Jurkat, Clone E6-1 (cell line): ENCODE measurements around the gene LGI4. TPM values are rescaled to one million over a fixed set of nuclear protein-coding genes. Genes with fewer than 3 reads are reported as not detected.

ENCODE experiments used
- DNase-seq: peaks from one replicate; pipeline ENCODE4 v3.0.0-alpha.2; 2011; ENCODE audit warnings: low read depth, low spot score
- H3K4me3 ChIP-seq: 2 replicates; pipeline ENCODE4 v1.5.1; 2011; ENCODE audit warnings: mild to moderate bottlenecking, low read length, control low read depth, moderate library complexity
- polyA plus RNA-seq: library from polyadenylated mRNA; unstranded; fragments of >200 nt; gene quantifications from one replicate; pipeline ENCODE4 v1.2.1, GENCODE V29; 2012; ENCODE audit warnings: missing spikeins; ENCODE audit not compliant: insufficient read length, insufficient read depth

The LGI4 gene
- not detected for polyA plus RNA-seq

- H3K4me3 ChIP-seq: no peak within 1 kb of the TSS
- DNase-seq: no peak
Measured at GRCh38 chr19:35134601-35135242, at the start of gene LGI4. TSS of gene LGI4 (minus strand) at chr19:35135059. CDS start at chr19:35134680, 379 bp downstream.

DNA sequence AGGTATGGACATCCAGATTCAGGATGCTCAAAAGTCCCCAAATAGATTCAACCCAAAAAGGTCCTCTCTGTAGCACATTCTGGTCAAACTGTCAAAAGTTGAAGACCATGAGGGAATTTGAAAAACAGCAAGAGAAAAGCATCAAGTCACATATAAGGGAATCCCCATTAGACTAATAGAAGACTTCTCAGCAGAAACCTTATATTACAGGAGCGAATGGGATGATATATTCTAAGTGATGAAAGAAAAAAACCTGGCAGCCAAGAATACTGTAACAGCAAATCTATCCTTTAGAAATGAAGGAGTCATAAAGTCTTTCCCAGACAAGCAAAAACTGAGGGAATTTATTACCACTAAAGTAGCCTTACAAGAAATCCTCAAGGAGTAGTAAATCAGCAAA is 49.4 kb upstream of the LGI4 start:
- H3K4me3 ChIP-seq: no peak overlapping the region
- DNase-seq: no peak

DNA sequence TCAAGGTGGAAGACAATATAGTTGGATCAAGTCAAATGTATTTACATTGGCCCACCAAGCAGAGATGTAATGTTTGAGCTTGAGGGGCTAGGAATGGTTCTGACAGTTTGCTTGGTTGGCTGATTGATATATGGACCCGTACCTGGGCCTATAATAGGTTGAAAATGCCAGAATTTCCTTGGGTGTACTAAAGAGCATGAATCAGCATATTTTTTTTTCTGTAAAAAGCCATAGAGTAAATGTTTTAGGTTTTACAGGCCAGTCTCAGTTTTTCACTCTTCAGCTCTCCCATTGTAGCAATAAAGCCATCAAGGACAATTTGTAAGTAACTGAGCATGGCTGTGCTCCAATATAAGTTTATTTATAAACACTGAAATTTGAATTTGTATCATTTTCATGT is 46.5 kb upstream of the LGI4 start:
- no peak overlapping the region for H3K4me3 ChIP-seq
- DNase-seq: no peak

GRCh38 chr19:35179830-35180229 is 45.0 kb upstream of the LGI4 start:
- peak; percentile 48 for DNase-seq
- no peak overlapping the region for H3K4me3 ChIP-seq

GRCh38 chr19:35178701-35179100 is 43.8 kb upstream of the LGI4 start:
- DNase-seq: no peak
- H3K4me3 ChIP-seq: no peak overlapping the region

DNA sequence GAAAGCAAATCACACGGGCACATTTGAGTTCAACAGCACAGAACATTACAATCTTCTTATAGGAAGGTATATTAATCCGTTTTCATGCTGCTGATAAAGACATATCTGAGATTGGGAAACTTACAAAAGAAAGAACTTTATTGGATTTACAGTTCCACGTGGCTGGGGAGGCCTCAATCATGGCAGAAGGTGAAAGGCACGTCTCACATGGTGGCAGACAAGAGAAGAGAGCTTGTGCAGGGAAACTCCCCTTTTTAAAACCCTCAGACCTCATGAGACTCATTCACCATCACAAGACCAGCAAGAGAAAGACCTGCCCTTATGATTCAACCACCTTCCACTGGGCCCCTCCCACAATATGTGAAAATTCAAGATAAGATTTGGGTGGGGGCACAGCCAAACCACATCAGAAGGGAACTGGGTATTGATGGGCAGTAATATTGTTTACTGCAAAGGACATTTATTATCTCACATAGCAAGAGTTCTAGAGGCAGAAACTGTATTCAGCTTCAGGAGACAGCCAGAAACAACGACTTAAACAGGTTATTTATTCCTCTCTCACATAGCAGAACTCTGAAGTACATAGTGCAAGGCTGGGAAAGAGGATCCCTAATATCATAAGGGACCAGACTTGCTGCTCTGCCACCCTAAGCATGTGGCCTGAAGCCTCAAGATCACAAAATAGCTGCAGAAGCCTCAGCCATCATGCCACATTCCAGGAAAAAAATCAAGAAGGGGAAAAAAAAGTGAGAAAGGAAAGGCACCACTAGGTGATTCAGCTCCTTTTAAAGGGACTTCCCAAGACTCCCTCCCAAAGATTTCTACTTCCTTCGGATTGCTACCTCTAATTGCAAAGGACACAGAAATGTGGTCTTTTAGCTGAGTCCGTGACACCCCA is 42.8 kb upstream of the LGI4 start:
- no peak overlapping the region for H3K4me3 ChIP-seq
- no peak for DNase-seq

- H3K4me3 ChIP-seq: no peak overlapping the region
- no peak for DNase-seq
Measured at GRCh38 chr19:35176181-35176570, 41.3 kb upstream of the LGI4 start.

DNA sequence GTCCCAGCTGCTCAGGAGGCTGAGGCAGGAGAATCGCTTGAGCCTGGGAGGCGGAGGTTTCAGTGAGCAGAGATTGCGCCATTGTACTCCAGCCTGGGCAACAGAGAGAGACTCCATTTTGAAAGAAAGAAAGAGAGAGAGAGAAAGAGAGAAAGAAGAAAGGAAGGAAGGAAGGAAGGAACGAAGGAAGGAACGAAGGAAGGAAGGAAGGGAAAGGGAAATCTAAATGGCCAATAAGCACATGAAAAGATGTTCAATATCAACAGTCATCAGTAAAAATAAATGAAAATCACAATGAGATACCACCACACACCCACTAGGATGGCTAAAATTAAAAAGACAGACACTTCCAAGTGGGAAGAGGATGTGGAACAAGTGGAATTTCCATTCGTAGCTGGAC is 39.4 kb upstream of the LGI4 start:
- no peak for DNase-seq
- H3K4me3 ChIP-seq: no peak overlapping the region

- no peak overlapping the region for H3K4me3 ChIP-seq
- no peak for DNase-seq
Measured at GRCh38 chr19:35171730-35172129, 36.9 kb upstream of the LGI4 start.

DNA sequence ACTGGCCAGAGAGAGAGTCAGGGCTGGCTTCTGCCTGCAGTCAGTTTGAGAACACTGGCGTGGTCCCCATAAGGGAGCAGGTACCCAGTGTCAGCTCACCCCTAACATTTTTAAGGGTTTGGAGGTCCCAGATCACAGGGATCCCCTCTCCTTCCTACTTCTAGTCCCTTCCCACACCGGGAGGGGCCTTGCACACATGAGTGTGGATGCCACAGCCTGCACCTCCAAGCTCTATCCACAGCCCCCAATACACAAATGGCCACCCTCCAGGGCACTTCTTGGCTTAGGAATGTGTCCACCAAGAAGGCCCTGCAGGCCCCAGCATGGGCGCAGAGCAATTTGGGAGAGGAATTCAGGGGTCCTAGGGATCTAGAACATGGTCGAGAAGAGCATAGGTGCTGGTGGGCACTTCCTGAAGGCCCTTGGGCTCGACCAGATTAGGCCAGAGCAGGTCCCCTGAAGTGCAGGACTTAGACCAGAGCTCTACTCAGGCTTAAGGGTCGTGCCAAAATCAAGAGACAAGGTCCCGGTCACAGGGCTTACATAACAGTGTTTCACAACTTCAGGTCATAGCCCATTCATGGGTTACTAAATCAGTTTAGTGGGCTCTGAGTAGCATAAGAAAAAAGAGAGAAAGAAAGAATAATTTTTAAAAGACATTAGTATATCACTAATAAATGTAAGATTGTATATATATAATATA is 35.7 kb upstream of the LGI4 start:
- H3K4me3 ChIP-seq: no peak overlapping the region
- no peak for DNase-seq

DNA sequence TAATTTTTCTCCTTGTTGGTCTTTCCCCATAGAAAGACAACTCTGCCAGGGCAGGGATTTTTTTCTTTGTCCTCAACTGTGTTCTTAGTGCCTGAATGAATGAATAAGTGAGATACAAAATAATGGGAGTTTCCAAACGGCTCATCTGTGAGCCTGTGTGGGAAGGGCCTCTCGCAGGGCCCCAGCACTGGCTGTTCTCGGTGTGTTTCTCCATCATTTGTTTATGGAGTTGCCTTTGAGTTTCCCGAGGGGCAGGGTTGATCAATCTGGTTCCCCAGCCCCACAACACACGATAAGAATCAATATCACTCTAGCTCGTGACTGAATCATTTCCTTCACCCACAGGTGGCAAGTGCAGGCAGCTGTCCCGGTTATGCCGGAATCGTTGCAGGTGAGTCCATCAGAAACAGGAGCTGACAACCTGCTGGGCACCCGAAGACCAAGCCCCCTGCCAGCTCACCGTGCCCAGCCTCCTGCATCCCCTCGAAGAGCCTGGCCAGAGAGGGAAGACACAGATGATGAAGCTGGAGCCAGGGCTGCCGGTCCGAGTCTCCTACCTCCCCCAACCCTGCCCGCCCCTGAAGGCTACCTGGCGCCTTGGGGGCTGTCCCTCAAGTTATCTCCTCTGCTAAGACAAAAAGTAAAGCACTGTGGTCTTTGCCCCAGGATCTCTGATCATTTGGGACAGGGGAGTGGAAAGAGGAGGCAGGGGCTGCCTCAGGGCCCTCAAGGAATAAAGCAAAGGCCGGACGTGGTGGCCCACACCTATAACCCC is 34.5 kb upstream of the LGI4 start:
- no peak for DNase-seq
- no peak overlapping the region for H3K4me3 ChIP-seq

DNA sequence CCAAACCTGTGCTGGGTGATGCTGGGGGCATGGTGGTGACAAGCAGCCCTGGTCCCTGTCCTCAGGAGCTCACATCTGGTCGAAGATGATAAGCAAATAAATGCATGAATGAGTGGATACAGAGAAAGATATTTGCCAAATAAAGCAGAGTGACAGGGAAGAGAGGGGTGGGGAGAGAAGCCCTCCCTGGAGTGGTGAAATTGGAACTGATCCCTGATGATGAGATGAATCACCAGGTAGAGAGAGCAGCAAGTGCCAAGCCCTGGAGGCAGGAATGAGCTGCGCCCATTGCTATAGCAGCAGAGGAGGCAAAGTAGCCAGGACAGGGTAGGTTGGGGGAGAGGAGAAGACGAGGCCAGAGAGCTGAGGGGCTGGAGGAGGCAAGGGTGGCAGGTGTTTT is 33.3 kb upstream of the LGI4 start:
- DNase-seq: no peak
- H3K4me3 ChIP-seq: no peak overlapping the region

DNA sequence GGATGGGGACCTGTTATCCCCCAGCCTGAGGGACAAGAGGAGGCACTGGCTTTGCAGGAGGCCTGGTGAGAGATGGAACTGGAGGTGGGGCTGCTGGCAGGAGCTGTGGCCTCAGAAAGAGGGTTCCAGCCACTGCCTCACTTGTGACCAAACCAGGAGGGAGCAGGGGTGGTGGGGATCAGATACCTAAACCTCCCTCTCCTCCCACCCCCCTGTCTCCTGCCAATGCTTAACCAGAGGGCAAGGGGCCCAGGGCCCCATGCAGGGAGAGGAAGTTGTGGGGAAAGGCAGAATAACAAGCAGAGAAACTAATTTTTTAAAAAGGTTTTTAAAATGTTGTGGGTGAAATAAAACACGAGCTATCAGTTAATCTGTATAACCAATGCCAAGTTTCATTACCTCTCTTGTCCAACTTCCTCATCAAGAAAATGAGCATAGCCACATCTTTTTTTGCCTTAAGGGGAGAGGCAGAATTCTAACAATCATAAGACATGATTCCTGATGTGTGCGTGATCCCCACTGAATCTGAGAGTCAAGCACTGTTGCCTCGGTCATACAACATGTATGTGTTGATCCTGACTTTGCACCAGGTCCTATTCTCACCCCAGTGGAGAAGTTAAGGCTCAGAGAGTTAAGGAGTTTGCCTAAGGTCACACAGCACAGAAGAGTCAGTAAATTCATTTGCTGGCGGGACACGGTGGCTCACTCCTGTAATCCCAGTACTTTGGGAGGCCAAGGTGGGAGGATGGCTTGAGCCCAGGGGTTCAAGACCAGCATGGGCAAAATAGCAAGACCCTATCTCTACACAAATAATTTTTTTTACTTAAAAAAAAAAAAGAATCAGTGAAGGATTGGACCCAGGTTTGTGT is 32.6 kb upstream of the LGI4 start:
- DNase-seq: no peak
- no peak overlapping the region for H3K4me3 ChIP-seq

- no peak overlapping the region for H3K4me3 ChIP-seq
Measured at GRCh38 chr19:35166100-35167063, 31.5 kb upstream of the LGI4 start.

GRCh38 chr19:35165200-35166058 is 30.6 kb upstream of the LGI4 start:
- no peak overlapping the region for H3K4me3 ChIP-seq

More at GRCh38 chr19:35166100-35167063, 31.5 kb upstream of the LGI4 start:
- DNase-seq: no peak

DNA sequence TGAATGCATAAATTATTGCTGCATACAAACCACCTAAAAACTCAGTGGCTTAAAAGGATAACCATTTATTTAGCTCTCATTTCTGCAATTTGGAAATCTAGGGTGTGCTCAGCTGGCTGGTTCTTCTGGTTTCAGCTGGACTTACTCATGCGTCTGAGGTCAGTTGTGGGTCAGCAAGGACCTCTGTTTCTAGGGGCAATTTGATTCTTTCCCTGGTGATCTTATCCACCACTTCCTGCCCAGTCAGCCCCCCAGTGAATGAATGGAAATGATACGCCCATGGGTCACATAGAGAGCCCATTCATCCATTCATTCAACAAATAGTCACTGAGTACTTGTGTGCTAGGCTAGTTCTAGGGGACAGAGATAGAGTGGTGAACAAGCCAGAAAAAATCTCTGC is 29.6 kb upstream of the LGI4 start:
- H3K4me3 ChIP-seq: no peak overlapping the region
- DNase-seq: no peak

More at GRCh38 chr19:35165200-35166058, 30.6 kb upstream of the LGI4 start:
- no peak for DNase-seq
